ENCODE measurements around the gene YEATS4.

The YEATS4 gene

GRCh38 chr12:69410571-69410970 lies 51.0 kb downstream of the YEATS4 start:
- TF ChIP-seq CTCF (IDR thresholded peaks at IDR 0.05; ENCODE audit: low read depth, low read length): no peak
- no peak overlapping the region for H3K4me3 ChIP-seq (ENCODE audit: low read depth, low read length)

GRCh38 chr12:69412655-69413054 lies 53.1 kb downstream of the YEATS4 start:
- no peak overlapping the region for H3K4me3 ChIP-seq (ENCODE audit: low read depth, low read length)
- TF ChIP-seq CTCF (IDR thresholded peaks at IDR 0.05; ENCODE audit: low read depth, low read length): no peak

- TF ChIP-seq CTCF (IDR thresholded peaks at IDR 0.05; ENCODE audit: low read depth, low read length): peak; percentile 81
- H3K4me3 ChIP-seq (ENCODE audit: low read depth, low read length): no peak overlapping the region
Observed at GRCh38 chr12:69415471-69416275, 56.1 kb downstream of the YEATS4 start.

- no peak for TF ChIP-seq CTCF (IDR thresholded peaks at IDR 0.05; ENCODE audit: low read depth, low read length)
- H3K4me3 ChIP-seq (ENCODE audit: low read depth, low read length): no peak overlapping the region
Observed at GRCh38 chr12:69417231-69417630, 57.7 kb downstream of the YEATS4 start.

- TF ChIP-seq CTCF (IDR thresholded peaks at IDR 0.05; ENCODE audit: low read depth, low read length): no peak
- no peak overlapping the region for H3K4me3 ChIP-seq (ENCODE audit: low read depth, low read length)
Observed at GRCh38 chr12:69417741-69418167, 58.2 kb downstream of the YEATS4 start.

GRCh38 chr12:69419701-69420100 lies 60.2 kb downstream of the YEATS4 start:
- no peak for TF ChIP-seq CTCF (IDR thresholded peaks at IDR 0.05; ENCODE audit: low read depth, low read length)
- H3K4me3 ChIP-seq (ENCODE audit: low read depth, low read length): no peak overlapping the region

- TF ChIP-seq CTCF (IDR thresholded peaks at IDR 0.05; ENCODE audit: low read depth, low read length): no peak
- no peak overlapping the region for H3K4me3 ChIP-seq (ENCODE audit: low read depth, low read length)
Observed at GRCh38 chr12:69421548-69421947, 62.0 kb downstream of the YEATS4 start.

Data from WI38 (cell line).